HG03175 (cell line): ENCODE measurements around the gene MIPOL1.
"Not testable (repeated sequence)": the region's sequence is repeated elsewhere in the genome, so short reads cannot be mapped to it uniquely, and the experiment has no call there.

Source experiments
- ATAC-seq: cut with Tn5 transposase; IDR thresholded peaks from one replicate; pipeline ENCODE4 v1.9.1; 2021; ENCODE audit warnings: mild to moderate bottlenecking, moderate library complexity; ENCODE audit not compliant: unreplicated experiment

MIPOL1 gene

DNA sequence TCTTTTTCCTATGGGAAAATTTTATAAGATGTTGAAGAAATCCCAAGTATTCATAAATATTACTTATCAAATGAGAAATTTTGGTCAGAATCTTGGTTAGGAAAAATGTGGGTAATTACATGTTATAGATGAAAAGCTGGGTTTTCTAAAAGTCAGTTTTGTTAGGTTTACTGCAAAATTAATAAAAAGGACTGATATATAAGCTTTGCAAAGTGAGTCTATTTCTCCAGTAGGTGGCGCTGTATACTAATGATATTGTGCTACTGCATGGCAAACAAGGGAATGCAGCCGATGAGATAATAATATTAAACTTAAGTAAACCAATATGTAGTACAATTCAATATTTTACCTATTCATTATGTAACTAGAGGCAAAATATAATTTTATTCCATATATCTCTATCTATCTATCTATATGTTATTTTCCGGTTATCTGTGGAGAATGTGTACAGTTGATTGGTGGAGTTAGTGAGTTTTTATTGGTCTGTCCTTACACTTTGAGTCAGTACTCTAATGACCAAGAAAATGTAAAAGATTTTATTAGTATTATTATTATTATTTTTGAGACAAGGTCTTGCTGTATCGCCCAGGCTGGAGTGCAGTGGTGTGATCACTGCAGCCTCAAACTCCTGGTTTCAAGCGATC, 32.9 kb downstream of the MIPOL1 start:
- ATAC-seq = peak; percentile 78

DNA sequence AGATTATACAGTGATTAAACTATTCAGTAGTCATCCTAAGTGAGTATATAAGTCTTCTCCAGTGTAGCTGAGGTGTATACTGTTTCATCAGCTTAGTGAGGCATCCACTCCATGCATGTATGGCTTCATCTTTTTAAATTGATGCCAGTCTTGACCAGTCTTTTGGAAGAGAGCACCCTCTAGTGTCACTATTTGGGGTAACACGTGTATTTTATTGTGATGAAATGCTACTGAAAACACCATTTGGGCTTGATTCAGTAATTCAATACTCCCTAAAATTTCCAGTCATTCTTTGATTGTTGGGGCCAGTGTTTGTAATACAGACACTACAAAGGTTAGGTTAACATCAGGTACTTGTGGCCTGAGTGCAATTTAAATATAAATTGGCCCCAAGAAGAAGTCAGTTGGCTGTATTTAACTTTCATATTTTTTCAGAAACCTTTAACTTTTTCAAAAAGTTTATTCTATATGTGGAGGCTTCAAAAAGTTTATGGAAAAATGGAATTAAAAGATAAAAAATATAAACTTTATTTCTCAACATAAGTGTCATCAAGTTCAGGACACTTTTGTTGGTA, 35.3 kb downstream of the MIPOL1 start:
- ATAC-seq = no peak

DNA sequence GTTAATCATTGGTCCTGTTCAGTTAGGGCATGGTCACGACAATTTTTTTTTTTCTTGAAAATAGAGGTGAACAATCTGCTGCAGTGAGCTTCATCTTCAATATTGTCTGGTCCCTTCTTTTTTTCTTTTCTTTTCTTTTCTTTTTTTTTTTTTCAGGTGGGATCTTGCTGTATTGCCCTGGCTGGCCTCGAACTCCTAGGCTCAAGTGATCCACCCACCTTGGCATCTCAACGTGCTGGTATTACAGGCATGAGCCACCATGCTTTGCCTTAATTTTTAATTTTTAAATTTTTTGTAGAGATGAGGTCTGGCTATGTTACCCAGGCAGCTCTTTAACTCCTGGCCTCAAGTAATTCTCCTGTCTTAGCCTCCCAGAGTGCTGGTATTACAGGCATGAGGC, 36.5 kb downstream of the MIPOL1 start:
- no peak for ATAC-seq

DNA sequence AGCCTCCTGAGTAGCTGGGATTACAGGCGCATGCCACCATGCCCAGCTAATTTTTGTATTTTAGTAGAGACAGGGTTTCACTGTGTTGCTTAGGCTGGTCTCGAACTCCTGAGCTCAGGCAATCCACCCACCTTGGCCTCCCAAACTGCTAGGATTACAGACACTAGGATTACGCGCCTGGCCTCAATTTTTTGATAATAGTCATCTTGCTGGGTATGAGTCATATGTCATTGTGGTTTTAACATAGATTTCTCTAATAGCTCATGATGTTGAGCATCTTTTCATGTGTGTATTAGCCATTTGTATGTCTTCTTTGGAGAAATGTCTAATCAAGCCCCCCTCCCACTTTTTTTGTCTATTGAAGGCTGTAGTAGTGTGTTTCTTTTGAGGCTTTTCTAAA, 38.3 kb downstream of the MIPOL1 start:
- ATAC-seq = not testable (repeated sequence)

DNA sequence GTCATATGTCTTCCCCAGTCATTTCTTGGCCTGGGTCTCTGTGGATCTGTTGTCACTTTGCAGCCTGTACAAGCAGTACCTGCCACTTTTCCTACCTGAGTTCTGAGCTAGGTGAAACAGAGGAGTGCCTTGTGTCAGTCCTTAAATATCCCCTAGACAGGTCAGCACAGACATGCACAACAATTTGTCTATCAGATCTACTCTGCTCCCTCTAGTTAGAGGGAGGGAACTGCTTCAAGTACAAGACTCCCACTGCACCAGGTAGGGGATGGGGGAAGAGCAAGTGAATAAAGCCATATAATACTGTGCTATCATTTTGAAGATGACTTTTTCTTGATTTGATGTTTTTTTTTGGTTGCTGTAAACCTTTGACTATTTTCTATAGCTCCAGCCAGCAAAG, 39.4 kb downstream of the MIPOL1 start:
- no peak for ATAC-seq

DNA sequence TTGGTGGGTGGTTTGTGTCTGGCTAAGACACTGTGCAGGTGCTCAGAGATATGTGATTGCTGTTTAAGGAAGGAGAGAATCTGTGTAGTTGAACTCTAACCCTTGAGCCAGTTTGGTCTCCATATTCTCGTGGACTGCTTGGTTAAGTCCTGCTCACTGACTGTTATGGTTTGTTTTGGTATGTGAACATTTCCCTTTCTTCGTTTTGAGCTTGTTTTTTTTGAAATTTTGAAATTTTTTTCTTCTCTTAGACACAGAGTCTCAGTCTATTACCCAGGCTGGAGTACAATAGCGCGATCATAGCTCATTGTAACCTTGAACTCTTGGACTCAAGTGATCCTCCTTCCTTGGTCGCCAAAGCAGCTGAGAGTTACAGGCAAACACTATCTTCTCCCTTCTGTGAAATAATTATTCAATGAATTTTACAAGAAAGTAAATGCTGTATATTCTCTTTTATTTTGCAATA, 40.0 kb downstream of the MIPOL1 start:
- ATAC-seq = no peak

DNA sequence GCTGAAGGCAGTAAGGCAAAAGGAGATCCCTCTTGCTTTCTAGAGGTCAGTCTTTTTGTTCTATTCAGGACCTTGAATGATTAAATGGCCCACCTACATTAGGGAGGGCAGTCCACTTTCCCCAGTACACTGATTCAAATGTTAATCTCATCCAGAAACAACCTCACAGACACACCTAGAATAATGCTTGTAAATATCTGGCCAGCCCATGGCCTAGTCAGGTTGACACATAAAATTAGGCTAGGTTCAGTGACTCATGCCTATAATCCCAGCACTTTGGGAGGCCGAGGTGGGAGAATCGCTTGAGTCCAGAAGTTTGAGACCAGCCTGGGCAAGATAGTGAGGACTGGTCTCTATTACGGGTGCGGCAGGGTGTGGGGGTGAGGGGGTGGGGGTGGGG, 43.5 kb downstream of the MIPOL1 start:
- ATAC-seq = no peak

DNA sequence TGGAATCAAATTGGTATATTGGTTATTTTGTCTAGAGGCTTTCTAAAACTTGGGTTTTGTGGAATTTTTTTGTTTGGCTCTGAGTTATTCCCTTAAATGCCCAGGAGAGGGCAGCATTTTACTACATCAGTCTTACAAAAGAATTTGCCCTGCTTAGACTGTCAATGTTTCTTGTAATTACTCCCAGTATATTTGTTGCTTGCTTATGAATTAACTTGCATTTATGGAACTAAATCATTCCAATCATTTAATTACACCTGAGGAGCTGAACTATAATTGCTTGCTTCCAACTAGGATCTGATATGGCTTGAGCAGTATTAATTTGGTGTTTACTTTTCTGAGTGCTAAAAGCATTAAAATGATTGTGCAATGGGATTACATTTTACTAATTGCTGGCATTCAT, 48.7 kb downstream of the MIPOL1 start:
- ATAC-seq = peak; percentile 51

DNA sequence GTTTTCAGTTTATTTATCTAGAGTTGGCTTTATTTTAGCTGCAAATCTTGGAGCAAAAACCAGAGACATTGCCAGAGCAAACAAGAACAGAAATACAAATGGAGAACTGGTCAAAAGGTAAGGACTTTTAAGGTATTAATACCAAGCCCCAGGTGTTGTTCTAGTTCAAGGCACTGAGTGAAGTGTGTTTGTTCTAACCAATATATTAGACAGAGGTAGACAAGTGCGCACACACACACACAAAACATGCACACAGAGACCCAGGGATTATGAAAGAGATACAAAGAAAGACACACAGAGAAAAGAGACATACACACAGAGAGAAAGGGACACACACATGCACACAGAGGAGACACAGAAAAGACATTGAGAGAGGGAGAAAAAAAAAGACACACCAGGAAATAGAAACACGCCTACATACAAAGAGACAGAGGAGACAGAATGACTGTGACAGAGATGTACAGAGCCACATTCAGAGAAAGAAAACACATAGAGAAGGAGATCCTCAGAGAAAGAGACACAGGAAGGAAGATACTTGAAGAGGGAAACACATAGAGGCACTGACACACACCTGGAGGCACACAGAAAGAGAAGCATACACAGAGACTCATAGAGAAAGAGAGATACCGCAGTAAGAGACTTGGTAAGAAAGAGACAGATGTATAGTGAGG, 50.2 kb downstream of the MIPOL1 start:
- ATAC-seq = no peak

DNA sequence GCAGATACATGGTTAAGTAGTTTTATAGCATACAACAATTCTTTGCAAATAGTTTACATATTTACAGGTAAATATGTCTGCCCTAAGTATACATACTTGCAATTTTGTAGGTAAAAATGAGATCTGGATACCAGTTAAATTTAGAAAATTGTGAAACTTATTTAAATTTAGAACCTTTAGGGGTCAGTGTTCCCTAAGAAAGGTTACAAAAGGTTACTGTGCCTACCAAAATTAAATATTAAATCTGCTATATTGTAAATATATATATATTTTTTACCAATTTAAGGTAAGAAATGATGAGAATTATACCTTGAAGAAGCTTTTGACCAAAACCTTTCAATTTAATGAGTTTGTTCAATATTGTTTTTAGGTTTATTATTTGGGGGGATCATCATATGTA, 54.0 kb downstream of the MIPOL1 start:
- no peak for ATAC-seq

DNA sequence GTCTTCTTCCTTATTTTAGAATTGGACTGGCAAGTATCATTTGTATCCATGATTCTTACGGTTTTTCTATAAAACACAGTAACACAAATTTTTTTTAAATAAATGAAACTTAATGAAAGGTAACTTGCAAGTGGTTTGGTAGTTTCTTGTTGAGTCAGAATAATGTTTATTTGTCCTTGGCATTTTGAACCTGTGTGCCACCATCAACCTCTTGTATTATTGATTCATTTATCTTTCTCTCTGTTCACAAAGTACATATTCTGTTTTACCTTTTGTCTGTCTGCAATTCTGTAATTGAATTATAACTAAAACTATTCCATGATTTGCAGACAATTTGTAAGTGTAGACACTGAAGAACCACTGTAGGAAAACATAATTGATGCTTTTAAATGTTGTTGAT, 54.7 kb downstream of the MIPOL1 start:
- ATAC-seq = no peak

DNA sequence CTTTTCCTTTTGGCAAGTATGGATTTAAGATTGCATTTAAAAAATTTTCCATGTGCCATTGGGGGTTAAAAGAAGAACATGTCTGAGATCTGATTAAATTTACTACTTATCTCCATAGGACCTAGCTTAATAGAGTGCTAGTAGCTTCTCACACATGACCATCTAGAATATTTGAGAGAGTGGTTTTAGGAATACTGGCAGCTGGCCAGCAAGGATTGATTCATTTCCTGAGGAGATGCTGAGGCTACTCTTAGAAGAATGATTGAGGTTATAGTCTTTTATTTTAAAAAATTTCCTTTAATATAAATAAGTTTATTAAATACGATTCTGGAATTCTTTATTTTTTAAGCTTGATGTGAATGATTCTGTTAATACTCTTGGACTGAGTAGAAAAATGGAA, 56.2 kb downstream of the MIPOL1 start:
- no peak for ATAC-seq

DNA sequence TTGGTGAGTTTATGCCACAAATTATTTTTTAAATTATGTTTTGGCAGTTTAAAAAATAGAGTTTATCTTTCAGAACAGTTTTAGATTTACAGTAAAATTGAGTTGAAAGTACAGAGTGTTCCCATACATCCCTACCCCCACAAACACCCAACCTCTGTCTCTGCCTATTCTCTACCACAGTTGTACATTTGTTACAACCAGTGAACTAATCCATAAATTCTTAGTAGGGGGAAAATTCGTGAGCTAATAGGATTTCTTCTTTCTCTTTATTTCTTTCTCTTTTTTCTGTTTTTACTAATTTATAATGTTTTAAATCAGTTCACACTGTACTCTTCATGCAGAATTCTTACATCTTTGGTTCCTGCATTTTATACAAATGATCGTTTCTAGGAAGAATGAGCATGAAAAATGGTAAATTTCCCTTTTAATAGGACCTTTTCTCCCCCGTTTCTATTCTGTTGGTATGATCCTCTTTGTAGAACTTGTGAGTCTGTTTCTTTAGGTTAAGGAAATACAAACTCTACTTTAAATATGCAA, 56.7 kb downstream of the MIPOL1 start:
- ATAC-seq = no peak

DNA sequence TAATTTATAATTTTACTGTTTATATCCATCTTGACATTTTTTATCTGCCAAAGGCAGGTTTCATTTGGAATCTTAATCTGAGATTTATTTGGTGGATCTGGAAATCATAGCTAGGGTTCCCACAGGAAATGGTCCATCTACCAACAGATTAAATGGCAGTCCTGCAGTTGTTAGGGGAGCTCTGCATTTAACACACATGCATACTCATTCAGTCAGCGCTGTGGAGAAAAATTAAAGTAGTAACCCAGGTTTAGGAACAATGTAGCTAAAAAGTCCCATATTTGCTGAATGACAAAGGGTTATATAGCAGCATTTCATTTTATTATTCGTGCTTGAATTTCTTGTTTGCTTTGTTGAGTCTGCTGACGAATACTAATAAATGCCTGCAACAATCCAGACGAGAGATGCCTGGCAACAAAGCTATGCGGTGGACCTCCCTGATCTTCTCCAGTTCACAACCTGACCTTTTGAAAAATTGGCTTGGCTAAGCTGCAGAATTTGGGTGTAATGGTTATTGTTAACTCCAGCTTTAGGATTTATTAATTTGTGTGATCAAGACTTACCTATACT, 59.8 kb downstream of the MIPOL1 start:
- ATAC-seq = no peak

DNA sequence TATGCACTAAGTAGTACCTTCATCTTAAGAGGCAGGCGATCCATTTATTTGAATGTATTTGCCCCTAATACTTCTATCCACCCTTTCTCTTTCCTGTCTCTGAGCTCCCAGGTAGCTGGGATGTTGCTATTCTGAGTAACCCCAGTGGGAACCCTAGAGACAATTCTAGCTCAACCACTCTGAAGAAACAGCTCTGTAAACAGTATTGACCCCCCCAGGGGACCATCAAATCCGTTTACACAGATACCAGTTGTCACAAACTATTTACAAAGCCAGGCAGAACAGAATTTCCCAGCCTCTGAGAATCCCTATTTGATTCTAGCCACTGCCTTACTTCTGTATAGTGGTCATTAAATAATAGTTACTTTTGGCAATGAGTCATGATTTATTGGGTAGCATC, 64.9 kb downstream of the MIPOL1 start:
- ATAC-seq = no peak

DNA sequence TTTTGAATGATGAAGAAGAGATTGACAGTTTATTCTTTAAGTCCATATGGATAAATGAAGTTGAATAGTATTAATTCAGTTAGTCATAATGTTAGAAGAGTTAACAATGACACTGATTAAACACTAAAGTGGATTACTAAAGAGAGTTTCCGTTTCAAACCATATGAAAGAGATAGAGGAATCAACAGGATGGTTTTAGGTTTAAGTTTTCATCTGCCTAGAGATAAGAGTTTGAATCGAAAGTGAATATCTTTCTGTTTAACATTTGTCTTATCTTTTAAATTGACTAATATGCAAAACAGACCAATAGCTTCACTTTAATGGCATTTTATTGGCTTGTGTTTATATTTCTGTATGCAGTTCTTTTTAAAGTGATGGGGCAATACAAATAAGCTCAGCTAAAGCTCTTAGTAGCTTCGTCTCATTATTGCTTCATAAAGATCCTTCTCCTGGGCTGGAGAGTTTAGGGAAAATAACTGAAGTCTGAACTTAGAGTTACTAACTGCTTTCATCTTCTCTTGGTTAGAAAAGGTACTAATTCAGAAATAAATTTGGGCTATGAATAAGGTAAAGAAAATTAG, 66.0 kb downstream of the MIPOL1 start:
- no peak for ATAC-seq

DNA sequence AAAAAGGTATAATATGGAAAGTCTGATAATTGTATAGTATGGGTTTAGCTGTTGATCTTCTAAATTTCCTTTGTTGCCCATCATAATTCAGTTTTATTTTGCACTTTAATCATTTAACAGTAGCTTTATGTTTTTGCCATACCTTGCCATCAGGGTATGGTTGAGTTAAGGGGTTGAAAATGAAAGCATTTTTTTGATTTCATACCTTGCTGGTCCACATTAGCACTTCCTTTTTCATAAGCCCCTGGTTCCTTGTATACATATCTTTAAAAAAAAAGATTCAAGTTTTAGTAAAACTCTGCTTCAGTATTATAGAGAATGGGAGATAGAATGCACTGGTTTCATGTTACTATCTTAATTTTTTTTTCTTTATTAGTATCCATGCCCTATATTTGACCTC, 71.1 kb downstream of the MIPOL1 start:
- ATAC-seq = no peak

DNA sequence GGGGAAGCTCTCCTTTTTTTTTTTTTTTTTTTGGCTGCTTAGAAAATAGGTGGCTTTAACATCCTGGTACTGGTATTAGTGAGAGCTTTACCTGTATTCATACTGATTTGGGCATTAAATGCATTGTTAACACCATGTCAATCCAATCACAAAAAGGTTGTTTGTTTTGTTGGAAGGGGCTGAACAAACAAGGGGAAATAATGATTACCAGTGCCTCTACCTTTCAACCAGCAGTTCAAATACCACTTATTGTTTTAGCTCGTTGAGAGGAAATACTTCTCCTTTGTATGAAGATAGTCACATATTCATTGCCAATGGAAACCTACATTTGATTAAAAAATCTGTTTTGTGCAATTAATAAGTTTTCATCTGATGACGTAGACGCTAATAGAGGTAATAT, 72.9 kb downstream of the MIPOL1 start:
- no peak for ATAC-seq

DNA sequence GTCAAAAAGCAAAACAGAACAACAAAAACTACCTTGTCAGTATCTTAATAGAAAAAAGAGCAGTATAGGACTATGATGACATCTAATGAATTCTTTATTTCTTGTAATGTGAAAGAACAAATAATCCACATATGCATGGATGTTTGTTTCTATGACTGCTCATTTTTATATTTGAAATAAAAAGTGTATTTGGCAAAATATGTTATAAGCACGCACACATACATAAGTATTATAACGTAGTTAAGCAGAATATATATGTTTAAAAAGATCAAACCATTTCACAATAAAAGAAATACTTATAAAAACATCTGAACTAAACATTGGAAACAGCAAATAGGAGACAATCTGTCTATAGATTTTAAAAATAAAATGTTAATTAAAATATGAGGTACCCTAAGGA, 74.8 kb downstream of the MIPOL1 start:
- no peak for ATAC-seq

DNA sequence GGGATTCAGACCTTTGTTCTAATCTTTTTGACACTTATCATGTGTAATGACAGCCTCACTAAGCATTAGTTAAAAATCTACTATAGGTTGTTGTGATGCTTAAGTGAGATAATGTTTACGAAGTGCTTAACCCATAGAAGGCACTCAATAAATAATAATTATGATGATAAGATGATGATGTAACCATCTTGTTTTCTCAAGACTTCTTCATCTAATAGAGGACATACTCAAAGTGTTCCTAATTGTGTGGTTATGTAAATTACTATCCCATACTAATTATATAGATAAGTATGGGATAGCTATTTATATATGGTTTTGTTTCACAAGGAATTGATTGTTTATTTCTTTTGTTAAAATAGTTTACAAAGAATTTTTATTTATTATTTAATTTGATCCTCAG, 76.9 kb downstream of the MIPOL1 start:
- ATAC-seq = no peak

DNA sequence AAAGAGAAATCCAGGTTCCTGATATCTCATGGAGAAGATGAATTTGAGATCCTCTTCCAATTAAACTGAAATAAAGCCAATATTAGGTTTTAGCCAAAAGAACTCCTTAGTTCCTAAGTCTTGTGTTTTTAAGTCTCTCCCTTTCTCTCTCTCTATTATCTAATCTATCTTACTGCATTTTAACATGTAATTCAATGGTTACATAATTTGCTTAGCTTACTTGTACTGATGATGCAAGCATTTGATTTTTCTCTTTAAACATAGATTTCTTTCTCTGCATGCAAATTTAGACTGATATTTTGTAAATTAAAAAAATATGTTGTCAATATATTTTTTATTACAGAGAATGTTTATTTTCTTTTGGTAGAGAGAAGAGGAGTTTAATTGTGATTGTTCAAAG, 78.2 kb downstream of the MIPOL1 start:
- no peak for ATAC-seq
